Skin epidermis (tissue), 12 donors: ENCODE results near the gene LYSMD1.
A peak's percentile ranks its signal among the peaks of the same experiment; 100 is the strongest.
"Not testable (repeated sequence)": the region's sequence is repeated elsewhere in the genome, so short reads cannot be mapped to it uniquely, and the experiment has no call there.

Experiments
- H3K27ac ChIP-seq, 21 experiments: fragments of 200-600 bp; sonication (generic) in 11 of 21; one replicate each; pipeline ENCODE4 v1.5.0; 2020; ENCODE audit warnings: mild to moderate bottlenecking in 3 of 21, inconsistent platforms in 2 of 21, moderate library complexity in 2 of 21
- H3K4me3 ChIP-seq, 7 experiments: fragments of 200-600 bp; sonication (generic) in 2 of 7; one replicate each; pipeline ENCODE4 v1.5.0; 2020; ENCODE audit warnings: inconsistent platforms in 2 of 7, mild to moderate bottlenecking in 2 of 7, moderate library complexity in 1 of 7

LYSMD1 gene, protein sequence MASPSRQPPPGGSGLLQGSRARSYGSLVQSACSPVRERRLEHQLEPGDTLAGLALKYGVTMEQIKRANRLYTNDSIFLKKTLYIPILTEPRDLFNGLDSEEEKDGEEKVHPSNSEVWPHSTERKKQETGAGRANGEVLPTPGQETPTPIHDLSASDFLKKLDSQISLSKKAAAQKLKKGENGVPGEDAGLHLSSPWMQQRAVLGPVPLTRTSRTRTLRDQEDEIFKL

DNA sequence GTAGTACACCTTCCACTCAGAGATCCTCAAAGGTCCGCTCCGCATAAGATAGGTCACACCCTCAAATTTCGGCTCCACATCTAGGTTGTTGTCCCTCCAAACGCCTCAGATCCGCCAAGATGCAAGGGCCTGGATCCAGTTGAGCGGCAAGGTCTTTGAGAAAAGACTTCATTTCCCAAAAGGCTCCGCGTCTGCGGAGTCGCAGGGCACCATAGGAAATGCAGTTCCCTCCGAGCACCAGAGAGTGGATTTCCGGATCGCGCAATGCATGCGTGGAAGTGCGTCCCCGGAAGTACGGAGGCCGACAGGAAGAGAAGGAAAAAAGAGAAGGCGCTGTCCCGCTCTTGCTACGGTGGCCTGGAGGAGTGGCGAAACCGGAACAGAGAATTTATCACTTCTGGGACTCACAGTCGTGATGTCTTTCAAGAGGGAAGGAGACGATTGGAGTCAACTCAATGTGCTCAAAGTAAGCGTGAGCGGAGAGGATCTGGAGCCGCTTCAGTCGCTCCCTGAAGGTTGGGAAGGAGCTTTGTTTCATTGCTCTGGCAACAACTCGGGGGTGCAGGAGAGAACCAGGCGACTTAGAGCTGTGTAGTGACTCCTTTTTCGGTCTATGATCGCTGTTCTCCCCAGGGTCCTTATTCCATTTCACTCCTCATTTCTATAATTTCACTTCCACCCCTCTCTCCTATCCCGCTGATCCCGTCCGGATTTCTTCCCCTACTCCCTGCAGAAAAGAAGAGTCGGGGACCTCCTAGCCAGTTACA is at the start of gene LYSMD1, which contains the start of gene SCNM1:
LYSMD1 (minus strand) TSS at position 165 of the 767 bp plus-strand sequence. CDS start 644 bp downstream, outside the sequence.
SCNM1 (plus strand) TSS at position 407 of the 767 bp plus-strand sequence; CDS start at position 416, 9 bp downstream.
- Histone ChIP-seq H3K27ac (peak within 1 kb of the TSS in 20 of 21 experiments; percentile 52 to 92 (median 88)), H3K4me3 (peak within 1 kb of the TSS; percentile 42 to 77 (median 72))

DNA sequence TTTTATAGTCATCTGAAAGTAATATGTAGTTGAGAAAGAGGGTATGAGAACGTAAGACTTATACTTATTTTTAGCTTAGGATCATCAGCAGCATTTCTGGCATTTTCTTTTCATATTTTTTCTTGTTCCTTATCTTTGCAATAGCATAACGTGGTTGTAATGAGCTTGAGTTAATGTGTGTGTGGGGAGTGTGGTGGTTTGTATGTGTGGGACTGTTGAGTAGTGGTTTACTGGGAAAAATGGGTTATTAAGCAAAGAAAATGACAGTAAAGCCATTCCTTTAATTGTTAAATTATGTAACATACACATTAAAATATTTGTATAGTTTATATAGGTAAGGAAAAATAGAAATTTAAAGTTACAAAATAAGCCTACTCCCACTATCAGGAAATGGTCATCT is 47.9 kb upstream of the LYSMD1 start:
- Histone ChIP-seq H3K27ac (no peak overlapping the region), H3K4me3 (no peak overlapping the region)

DNA sequence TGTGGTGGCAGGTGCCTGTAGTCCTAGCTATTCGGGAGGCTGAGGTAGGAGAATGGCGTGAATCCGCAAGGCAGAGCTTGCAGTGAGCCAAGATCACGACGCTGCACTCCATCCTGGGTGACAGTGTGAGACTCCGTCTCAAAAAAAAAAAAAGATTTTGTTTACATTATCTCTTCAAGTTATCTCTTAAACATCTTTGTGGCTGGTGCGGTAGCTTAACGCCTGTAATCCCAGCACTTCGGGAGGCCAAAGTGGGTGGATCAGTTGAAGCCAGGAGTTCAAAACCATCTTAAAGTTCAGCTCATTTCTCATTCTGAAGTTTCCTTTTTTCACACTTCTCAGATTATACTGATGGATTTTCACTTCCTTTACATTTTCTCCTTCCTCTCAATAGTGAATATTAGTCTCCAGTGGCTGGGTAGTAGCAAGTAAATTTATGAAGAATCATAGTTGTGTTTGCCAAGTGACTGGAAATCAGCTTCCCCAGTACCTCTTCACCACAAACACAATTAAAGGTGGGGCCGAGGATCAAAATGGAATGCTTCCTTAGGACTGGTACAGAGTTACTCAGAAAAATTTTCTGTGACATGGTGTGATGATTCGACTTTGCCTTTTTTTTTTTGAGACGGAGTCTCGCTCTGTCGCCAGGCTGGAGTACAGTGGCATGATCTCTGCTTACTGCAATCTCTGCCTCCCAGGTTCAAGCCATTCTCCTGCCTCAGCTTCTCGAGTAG is 46.4 kb upstream of the LYSMD1 start:
- no peak overlapping the region for H3K4me3 ChIP-seq
- no peak overlapping the region for H3K27ac ChIP-seq

DNA sequence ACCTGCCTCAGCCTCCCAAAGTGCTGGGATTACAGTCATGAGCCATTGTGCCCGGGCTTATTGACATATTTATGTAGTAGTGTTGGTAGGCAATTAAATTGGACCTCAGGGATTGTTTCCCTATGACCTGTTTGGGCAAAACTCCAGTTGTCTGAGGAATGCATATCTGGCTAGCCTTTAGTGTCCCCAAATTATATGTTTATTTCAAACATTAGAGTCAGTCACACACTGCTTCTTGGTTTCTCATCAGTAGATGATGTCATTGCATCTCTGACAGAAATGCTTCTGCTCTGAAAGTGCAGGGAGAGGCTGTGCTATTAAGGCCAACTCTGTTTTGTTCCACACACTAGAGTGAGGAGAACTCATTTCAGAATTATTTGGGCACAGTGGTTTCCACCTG is 45.1 kb upstream of the LYSMD1 start:
- H3K27ac ChIP-seq: no peak overlapping the region
- H3K4me3 ChIP-seq: no peak overlapping the region

DNA sequence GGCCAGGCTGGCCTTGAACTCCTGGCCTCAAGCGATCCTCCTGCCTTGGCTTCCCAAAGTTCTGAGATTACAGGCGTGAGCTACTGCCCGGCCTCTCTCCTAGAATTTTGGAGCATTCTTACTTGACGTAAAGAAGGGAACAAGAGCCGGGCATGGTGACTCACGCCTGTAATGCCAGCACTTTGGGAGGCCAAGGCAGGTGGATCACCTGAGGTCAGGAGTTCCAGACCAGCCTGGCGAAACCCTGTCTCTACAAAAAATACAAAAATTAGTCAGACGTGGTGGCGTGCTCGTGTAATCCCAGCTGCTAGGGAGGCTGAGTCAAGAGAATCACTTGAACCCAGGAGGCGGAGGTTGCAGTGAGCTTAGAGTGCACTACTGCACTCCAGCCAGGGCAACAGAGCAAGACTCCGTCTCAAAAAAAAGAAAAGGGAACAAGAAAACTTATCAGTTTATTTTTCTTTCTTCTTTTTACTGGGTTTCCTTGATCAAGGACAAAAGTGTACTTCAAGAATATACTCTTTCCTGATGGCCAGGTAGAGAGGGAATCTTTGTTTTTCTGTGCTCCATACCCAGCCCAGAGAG is 39.8 kb upstream of the LYSMD1 start:
- H3K27ac ChIP-seq, H3K4me3 ChIP-seq: not testable (repeated sequence)

DNA sequence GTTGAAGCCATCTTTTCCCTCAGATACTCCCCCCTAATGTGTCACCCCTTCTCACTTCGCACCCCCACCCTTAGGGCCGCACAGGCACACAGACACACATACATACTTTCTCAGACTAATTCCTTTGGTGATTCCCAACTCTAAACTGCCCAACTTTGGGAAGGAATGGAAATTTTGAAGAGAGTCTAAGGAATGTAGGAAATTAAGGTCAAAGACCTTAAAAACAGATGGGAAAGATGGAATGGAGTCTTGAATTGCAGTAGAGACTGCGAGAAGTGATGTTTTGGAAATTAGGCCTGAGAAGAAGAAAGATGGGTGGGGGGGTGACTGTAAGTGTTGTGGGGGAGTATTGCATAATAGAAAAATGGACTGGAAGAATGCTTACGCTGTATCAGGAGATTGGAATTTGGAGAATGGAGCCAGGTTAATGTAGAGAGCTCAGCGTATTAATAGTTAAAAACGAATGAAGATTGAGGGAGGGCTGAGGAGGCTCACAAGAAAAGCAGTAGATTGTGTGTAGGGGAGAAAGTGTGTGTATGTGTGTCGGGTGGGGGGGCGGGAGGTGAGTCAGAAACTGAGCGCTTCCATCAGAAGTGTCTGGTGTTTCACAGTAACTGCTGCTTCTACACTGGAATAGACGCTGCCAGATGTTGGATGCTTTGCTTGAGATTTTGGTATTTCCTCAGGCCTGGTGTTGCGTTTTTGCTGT is 34.3 kb upstream of the LYSMD1 start:
- Histone ChIP-seq H3K4me3 (peak overlapping the region; percentile 71 to 91 (median 85)), H3K27ac (peak overlapping the region in 20 of 21 experiments; percentile 81 to 97 (median 93))

DNA sequence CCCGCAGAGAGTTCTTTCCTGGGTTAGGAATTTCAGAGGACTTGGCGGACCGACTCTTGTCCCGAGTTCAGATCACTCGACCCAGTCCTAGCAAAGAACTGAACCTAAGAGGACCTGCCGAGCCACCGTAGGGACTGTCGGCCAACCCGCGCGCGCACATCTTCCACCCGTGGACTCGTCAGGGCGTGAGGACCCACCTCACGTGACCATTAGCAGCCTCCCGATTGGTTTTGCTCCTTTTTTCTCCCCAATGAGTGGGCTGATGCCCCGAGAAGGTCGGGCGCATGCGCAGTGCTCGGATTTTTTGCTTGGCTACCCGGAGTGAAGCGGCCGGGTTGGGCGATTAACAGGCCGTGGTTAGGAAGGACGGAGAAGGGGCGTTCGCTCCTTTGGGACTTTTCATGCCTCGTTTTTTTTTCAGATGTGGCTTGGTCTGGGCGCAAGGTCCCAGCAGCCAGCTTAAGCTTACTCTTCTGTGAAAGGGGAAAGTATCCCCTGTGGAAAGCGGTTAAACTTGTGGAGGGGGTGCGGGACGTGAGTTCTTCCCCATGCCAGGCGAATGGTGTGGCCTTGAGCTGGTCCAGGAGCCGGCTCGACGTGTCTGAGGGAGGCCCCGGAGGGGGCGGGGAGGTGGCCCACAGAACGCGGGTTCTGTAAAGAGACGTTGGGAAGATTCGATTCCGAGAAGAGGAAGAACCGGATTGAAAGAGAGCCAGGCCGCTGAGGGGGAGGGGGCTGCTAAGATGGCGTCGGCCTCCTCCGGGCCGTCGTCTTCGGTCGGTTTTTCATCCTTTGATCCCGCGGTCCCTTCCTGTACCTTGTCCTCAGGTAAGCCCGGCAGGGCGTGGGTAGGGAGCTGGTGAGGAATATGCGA is 32.8 kb upstream of the LYSMD1 start, which contains the start of gene PIP5K1A:
PIP5K1A (plus strand) TSS at position 299 of the 874 bp plus-strand sequence; CDS start at position 744, 445 bp downstream.
- Histone ChIP-seq H3K4me3 (peak within 1 kb of the TSS; percentile 71 to 91 (median 85)), H3K27ac (peak within 1 kb of the TSS; percentile 28 to 97 (median 93))

DNA sequence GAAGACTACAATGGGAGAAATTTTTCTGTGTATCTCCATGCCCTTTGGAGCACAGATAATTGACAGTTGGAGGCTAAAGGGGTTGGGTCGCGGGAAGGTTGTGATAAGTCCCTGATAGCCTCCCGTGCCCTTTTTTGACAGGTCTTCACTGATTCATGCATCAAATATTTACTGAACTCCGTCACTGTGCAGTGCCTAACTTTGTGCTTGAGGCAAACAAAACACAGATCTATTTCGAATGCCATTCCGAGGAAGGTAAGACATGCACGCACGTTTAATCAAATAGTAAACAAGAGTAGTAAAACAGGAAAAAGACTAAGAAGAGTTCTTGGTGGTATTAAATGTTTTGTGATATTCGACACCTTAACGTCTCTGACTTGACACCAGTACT is 32.2 kb upstream of the LYSMD1 start:
- Histone ChIP-seq H3K27ac (peak overlapping the region in 19 of 21 experiments; percentile 32 to 97 (median 93)), H3K4me3 (peak overlapping the region; percentile 71 to 91 (median 85))

DNA sequence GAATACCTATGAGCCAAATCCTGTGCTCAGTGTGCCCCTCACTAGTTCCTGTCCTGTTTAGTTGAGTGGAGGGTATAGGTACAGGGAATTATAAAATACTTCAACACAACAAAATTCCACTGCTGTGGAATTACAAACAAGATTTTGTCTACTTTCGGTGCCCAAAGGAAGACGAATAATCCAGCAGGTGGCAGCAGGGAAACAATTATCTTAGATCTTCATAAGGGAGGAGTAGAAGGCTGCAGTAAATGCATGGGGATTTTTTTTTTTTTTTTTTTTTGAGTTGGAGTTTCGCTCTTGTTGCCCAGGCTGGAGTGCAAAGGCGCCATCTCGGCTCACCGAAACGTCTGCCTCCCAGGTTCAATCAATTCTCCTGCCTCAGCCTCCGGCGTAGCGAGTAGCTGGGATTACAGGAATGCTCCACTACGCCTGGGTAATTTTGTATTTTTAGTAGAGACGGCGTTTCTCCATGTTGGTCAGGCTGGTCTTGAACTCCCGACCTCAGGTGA is 30.6 kb upstream of the LYSMD1 start:
- peak overlapping the region in 20 of 21 experiments; percentile 55 to 97 (median 78) for H3K27ac ChIP-seq
- peak overlapping the region in 4 of 7 experiments; percentile 1 to 23 (median 4) for H3K4me3 ChIP-seq

DNA sequence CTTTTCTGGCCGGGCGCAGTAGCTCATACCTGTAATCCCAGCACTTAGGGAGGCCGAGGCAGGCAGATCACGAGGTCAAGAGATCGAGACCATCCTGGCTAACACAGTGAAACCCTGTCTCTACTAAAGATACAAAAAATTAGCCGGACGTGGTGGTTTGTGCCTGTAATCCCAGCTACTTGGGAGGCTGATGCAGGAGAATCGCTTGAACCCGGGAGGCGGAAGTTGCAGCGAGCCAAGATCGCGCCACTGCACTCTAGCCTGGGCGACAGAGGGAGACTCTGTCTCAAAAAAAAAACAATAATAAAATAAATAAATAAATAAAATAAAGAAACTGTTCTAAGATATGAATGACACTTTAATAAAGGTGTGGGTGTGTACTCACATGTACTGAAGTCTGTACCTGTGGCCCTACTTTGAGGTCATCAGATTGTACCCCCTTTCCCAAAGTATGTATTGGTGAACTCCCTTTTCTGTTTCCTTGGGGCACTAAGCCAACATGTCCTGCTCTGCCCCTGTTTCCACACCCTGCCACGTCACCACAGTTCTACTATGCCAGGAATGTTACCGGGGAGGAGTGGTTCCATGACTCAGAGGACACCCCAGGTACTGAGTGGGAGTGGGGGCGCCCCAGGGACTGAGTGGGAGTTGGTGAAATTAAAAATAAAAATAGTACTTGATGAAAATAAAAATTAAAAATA is 29.3 kb upstream of the LYSMD1 start:
- H3K27ac ChIP-seq: peak overlapping the region in 19 of 21 experiments; percentile 55 to 97 (median 78)
- peak overlapping the region in 3 of 7 experiments; percentile 1 to 23 (median 6) for H3K4me3 ChIP-seq

DNA sequence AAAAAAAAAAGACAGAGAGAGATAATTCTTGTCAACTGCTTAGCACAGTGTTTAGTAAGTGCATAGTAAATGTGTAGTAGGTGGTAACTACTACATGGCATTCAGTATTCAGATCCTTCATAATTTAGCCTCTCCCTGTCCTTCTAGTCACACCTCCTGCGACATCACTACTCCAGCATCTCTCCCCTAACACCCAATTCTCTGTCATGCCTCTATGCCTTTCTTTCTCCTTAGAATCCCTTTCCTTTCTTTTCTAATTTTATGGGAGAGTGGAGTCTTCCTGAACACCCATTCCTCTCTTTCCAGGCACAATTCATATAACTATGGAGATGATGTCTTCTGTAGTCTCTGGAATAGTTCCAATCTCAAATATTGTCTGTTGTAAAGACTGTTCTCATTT is 28.2 kb upstream of the LYSMD1 start:
- peak overlapping the region in 4 of 21 experiments; percentile 77 to 97 (median 88) for H3K27ac ChIP-seq

DNA sequence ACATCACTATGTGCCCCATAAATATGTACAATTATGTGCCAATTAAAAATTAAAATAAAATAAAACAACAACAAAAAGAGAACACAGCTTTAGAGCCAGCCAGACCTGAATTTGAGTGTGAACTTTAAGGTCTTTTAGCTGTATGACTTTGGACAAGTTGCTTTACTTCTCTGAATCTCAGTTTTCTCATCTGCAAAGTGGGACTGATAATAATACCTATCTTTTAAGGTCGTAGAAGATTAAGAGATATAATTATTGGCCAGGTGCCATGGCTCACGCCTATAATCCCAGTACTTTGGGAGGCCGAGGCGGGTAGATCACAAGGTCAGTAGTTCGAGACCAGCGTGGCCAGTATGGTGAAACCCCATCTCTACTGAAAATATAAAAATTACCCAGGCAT is 27.6 kb upstream of the LYSMD1 start:
- Histone ChIP-seq H3K27ac (peak overlapping the region in 1 of 21 experiments; percentile 96), H3K4me3 (no peak overlapping the region)

More for the DNA sequence above, 28.2 kb upstream of the LYSMD1 start:
- no peak overlapping the region for H3K4me3 ChIP-seq

DNA sequence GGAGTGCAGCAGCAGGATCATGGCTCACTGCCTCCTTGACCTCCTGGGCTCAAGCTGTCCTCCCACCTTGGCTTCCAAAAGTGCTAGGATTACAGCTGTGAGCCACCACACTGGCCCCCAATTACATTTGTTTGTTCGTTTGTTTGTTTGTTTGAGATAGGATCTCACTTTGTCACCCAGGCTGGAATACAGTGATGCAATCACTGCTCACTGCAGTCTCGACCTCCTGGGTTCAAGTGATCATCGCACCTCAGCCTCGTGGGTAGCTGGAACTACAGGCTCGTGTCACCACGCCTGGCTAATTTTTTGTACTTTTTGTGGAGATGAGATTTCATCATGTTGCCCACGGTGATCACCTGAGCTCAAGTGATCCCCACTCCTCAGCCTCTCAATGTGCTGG is 26.3 kb upstream of the LYSMD1 start:
- Histone ChIP-seq H3K27ac (no peak overlapping the region), H3K4me3 (no peak overlapping the region)

DNA sequence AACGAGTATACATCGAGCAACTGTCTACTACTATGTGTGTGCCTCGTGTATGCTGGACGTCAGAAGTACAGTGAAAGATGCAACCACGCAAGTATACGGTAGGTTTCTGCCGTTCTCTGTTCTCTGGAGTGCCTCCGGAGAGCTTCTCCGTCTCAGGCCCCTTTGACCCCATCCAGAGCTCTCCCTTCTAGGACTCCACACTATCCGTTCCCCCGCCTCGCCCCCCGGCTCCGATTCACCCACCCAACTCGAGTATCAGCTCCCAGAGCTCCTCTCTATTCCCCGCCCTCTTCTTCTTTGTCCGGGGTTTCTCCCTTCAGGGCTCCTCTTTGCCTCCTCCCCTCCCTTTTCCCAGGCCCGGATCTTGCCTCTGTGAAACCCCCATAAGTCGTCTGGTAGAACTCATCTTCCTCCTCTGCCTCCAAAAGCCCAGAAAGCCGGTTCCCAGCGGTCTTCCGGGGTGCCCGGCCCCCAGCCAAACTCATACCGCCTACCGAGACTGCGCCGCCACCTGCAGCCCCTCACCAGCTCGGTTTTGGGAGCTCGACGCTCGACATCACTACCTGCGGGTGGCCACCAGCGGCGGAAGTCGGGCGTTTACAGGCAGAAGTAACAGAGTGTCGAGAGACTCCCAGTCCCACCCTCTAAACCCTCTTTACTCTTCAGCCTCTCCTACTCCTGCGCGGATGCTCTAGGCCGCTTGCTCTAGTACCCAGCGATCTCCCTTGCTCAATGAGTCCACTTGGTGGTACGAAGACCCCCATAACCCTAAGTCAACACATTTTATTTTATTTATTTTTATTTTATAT is 24.1 kb upstream of the LYSMD1 start, which contains the start of gene VPS72:
VPS72 (minus strand) TSS at position 561 of the 809 bp plus-strand sequence; CDS start at position 485, 76 bp downstream.
- Histone ChIP-seq H3K4me3 (peak within 1 kb of the TSS; percentile 49 to 86 (median 70)), H3K27ac (peak within 1 kb of the TSS; percentile 8 to 94 (median 88))

DNA sequence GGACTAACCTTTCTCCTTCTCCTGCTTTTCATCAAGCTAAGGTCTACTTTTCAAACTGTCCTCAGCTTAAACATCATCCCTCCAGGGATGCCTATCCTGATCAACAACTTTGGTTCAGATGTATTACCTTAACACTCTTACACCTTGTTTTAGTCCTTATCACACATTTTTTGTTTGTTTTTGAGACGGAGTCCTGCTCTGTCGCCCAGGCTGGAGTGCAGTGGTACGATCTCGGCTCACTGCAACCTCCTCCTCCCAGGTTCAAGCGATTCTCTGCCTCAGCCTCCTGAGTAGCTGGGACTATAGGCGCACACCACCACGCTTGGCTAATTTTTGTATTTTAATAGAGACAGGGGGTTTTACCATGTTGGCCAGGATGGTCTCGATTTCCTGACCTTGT is 23.0 kb upstream of the LYSMD1 start:
- peak overlapping the region in 5 of 7 experiments; percentile 49 to 86 (median 69) for H3K4me3 ChIP-seq
- peak overlapping the region in 9 of 21 experiments; percentile 78 to 94 (median 90) for H3K27ac ChIP-seq

DNA sequence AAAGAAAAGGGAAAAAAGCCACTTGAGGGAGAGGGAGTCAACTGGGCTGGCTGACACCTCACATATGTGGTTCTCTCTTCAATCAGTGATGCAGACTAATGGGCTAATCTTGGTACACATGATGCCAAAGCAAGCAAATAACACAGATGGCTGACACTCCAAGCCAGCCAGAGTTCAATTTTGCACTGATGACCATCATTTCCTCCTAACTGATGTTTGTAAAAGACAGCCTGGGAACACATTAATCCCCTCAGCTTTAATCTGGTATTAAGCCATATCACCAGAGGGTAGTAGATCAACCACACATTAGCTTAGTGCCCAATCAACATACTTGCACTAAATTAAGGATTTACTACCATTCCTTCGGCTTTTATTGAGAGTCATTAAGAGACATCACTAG is 21.5 kb upstream of the LYSMD1 start:
- peak overlapping the region in 1 of 21 experiments; percentile 34 for H3K27ac ChIP-seq

More for the DNA sequence above, 21.5 kb upstream of the LYSMD1 start:
- no peak overlapping the region for H3K4me3 ChIP-seq
